ENCODE measurements around the gene TNC.

DNA sequence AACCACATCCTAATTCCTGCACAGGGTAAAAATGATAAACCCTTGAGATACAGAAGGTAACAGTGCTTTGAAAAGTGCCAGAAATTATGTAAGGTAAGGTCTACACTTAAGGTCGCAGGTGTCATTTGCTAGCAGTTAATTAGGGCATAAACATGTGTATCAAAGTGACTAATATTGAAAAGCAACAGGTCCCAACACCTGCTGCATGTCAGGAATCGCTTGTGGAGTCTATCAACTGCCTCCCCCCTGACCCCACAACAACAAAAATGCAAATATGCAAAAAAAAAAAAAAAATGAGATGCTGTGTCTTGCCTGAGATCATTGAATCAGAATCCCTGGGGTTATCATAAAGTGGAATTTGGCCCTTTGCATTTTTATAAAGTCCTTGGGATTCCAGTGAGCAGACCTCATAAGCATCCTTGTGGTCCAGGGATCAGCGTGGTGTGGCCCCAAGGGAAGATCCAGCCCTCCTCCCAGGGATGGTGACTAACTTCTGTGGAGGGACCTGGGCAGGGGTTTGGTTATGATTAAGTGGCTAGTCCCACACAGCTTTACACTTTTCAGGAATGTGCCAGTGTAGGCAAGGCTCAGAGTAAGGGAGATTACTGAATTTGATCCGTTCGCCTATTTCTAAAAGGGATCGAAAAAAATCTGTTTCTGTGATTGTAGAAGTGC, 95.1 kb downstream of the TNC start:
- TF ChIP-seq CTCF (IDR thresholded peaks at IDR 0.05) (no peak), POLR2A (IDR thresholded peaks at IDR 0.05) (no peak)

All from lower leg skin (tissue), 3 donors.